HG03135 (cell line): Measurements from ENCODE around the gene IGF2BP1.
"Not testable (repeated sequence)": the region's sequence is repeated elsewhere in the genome, so short reads cannot be mapped to it uniquely, and the experiment has no call there.

Experiments used
- ATAC-seq: cut with Tn5 transposase; IDR thresholded peaks from one replicate; pipeline ENCODE4 v1.9.1; 2021; ENCODE audit warnings: mild to moderate bottlenecking, moderate library complexity; ENCODE audit not compliant: unreplicated experiment

The IGF2BP1 gene

DNA sequence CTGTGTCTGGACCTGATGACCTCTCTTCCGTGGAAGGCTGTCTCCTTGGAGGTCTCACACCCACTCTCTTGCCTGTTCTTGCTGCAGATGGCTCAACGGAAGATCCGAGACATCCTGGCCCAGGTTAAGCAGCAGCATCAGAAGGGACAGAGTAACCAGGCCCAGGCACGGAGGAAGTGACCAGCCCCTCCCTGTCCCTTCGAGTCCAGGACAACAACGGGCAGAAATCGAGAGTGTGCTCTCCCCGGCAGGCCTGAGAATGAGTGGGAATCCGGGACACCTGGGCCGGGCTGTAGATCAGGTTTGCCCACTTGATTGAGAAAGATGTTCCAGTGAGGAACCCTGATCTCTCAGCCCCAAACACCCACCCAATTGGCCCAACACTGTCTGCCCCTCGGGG is 52.1 kb downstream of the IGF2BP1 start:
- no peak for ATAC-seq

GRCh38 chr17:49050611-49051010 is 53.4 kb downstream of the IGF2BP1 start:
- ATAC-seq = no peak

DNA sequence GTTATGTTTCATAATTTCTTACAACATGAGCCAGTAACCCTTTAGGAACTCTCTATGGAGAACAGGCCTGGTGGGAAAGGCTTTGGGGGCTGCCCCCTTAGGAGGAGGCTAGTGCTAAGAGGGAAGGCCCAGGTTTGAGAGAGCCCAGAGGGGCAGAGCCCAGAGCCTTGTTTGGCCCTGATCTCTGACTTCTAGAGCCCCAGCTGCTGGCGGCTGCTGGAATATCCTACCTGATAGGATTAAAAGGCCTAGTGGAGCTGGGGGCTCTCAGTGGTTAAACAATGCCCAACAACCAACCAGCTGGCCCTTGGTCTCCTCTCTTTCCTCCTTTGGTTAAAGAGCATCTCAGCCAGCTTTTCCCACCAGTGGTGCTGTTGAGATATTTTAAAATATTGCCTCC is 54.1 kb downstream of the IGF2BP1 start:
- ATAC-seq = no peak

DNA sequence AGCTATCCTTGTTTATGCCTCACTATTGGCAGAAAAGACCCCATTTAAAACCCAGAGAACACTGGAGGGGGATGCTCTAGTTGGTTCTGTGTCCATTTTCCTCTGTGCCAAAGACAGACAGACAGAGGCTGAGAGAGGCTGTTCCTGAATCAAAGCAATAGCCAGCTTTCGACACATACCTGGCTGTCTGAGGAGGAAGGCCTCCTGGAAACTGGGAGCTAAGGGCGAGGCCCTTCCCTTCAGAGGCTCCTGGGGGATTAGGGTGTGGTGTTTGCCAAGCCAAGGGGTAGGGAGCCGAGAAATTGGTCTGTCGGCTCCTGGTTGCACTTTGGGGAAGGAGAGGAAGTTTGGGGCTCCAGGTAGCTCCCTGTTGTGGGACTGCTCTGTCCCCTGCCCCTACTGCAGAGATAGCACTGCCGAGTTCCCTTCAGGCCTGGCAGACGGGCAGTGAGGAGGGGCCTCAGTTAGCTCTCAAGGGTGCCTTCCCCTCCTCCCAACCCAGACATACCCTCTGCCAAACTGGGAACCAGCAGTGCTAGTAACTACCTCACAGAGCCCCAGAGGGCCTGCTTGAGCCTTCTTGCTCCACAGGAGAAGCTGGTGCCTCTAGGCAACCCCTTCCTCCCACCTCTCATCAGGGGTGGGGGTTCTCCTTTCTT is 56.1 kb downstream of the IGF2BP1 start:
- no peak for ATAC-seq

DNA sequence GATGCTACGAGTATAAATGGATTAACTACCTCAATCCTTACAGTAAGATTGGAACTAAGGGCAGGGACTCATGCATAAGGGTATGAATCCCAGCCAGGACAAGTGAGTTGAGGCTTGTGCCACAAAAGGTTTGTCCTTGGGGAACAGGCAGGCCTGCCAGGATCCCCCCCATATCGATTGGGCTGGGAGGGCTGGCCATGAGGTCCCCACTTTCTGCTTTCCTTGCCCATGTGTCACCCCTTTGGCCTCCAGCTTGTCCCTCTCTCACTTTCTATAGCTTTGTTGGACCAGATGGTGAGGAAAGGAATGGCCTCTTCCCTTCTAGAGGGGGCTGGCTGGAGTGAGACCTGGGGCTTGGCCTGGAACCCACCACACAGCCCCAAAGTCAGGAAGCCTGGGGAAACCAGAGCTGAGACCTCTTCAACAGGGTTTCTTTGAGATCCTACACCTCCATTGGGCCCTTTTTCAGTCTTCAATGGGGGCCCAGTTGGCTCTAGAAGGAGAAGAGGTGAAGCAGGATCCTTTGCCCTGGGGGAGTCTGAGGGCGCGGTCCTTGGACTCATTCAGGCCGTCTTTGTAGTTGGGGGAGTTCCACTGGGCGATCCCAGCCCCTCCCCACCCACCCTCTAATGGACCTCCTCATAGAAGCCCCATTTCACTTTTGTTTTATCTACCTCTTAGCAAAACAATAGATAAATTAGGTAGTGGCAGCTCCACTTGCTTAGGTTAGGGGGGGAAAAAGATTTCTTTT is 57.3 kb downstream of the IGF2BP1 start:
- ATAC-seq = no peak

GRCh38 chr17:49055181-49055927 is 58.2 kb downstream of the IGF2BP1 start:
- ATAC-seq = no peak

GRCh38 chr17:49061524-49061943 is 64.3 kb downstream of the IGF2BP1 start:
- ATAC-seq = no peak

DNA sequence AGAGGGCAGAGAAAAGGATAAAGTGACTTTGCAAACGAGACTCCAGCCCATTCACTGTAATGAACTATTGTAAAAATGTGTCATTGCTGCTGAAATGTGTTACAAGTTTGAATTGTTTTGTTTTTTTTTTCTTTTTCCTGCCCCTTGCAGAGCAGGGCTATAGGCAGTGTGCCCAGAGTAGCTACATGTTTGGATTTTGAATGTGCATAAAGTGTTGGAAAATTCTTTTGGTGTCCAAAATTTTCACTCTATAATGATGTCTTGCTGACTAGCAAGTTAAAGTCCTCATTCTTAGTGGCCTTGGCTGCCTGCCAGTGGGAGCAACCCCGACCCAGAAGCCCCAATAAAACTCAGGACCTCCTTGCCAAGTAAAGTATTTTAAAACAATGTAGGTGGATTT is 66.5 kb downstream of the IGF2BP1 start:
- ATAC-seq = no peak

- no peak for ATAC-seq
Measured at GRCh38 chr17:49067163-49067562, 70.0 kb downstream of the IGF2BP1 start.

GRCh38 chr17:49069585-49070273 is 72.5 kb downstream of the IGF2BP1 start:
- ATAC-seq = no peak

GRCh38 chr17:49071106-49071505 is 73.9 kb downstream of the IGF2BP1 start:
- ATAC-seq = no peak

DNA sequence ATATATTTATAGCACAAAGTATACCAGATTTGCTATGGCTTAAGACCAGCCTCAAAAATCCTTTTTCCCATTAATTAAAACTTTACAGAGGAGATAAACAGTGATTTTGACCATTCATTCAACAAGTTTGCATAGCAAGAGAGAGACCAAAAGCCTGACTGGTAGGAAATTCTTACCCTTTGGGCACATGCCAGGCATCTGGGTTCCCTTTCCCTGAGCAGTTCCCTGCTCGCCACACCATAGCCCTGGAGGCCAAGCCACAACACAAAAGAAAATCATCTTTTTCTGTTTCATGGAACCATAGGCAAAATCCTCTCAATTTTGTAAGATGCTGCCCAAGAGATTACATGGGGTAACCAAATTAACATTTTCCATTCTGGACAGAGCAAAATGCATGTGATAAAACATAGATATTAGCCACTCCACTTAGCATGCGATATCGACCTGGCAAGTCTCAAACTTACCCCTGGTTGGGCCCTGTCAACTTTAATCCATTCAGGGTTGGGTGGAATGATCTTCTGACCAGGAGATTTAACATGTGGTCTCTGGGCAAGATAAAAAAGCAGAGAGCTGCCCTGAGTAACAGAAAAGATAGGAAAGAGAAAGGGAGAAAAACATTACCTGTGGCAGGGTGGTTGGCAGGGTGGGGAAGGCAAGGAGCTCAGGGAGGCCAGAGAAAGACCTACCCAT is 77.8 kb downstream of the IGF2BP1 start:
- ATAC-seq = no peak

DNA sequence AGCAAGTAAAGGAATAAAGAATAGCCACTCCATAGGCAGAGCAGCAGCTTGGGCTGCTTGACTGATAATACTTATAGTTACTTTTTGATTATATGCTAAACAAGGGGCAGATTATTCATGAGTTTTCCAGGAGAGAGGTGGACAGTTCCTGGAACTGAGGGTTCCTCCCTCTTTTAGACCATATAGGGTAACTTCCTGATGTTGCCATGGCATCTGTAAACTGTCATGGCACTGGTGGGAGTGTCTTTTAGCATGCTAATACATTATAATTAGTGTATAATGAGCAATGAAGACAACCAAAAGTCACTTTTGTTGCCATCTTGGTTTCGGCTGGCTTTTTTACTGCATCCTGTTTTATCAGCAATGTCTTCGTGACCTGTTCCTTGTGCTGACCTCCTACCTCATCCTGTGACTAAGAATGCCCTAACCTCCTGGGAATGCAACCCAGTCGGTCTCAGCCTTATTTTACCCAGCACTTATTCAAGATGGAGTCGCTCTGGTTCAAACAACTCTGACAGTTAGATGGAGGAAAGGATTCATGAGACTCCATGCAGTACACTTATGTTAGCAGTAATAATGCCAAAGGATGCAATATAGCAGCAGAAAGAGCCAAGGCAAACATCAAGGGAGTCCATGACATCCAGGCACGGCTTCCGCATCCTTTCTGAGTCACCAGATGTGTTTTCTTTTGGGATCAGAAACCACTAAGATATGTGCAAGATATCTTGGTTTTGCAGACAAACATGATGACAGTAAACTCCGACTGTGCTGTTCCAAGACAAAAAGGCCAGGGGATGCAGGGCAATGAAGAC is 79.6 kb downstream of the IGF2BP1 start:
- ATAC-seq = no peak

DNA sequence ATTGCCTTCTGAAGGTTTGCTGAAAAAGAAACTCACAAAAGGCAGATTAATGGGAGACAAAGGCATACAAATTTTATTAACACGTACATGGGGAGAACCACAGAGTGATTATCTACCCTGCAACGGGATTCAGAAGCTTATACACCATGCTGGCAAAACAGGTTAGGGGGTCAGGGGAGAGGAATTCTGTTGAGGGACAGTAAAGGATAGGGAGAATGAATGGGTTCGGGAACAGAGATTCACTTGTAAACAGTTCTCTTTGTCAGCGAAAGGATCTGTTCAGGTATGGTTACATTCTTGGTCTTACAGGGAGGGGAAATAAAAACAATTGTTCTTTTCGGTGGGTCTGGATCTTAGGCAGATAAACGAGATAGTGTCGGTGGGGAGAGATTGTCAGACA is 81.1 kb downstream of the IGF2BP1 start:
- no peak for ATAC-seq

DNA sequence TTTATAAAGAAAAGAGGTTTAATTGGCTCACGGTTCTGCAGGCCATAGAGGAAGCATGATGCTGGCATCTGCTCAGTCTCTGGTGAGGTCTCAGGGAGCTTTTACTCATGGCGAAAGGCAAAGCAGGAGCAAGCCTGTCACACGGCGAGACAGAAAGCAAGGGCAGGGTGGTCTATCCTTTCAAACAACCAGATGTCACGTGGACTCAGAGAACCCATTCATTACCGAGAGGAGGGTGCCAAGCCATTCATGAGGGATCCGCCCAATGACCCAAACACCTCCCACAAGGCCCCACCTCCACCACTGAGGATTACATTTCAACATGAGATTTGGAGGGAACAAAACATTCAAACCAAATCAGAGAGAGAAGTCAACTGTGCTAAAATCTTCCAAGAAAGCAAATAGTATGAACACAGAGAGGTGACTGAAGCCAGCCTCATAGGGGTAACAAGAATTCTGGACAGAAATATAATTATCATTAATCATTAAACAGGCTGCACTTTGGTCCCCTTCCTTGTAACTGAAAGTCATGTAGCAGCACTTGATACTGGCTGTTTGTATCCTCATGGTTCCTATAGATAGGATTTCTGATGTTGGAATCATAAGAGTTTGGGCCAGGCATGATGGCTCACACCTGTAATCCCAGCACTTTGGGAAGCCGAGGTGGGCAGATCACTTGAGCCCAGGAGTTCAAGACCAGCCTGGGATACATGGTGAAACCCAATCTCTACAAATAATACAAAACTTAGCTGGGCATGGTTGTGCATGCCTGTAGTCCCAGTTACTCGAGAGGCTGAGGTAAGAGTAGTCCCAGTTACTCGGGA is 82.9 kb downstream of the IGF2BP1 start:
- ATAC-seq = no peak

DNA sequence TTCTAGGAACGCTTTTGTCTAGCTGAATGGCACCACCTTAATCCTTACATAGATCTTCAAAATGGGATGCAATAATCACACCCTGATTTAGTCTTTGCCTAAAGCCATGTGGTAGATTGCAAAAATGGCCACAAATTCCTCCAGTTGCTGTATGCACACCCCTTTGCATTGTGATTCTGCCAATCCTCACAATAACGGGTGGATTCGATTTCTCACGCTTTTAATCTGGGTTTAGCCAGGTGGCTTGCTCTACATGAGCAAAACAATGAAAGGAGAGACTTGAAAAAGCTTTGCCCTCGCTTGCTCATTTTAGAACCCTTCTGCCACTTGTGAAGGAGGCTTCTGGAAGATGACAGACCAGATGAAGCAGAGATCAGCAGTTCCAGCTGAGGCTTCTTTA is 85.0 kb downstream of the IGF2BP1 start:
- no peak for ATAC-seq

- ATAC-seq = not testable (repeated sequence)
Measured at GRCh38 chr17:49085046-49085445, 87.9 kb downstream of the IGF2BP1 start.

DNA sequence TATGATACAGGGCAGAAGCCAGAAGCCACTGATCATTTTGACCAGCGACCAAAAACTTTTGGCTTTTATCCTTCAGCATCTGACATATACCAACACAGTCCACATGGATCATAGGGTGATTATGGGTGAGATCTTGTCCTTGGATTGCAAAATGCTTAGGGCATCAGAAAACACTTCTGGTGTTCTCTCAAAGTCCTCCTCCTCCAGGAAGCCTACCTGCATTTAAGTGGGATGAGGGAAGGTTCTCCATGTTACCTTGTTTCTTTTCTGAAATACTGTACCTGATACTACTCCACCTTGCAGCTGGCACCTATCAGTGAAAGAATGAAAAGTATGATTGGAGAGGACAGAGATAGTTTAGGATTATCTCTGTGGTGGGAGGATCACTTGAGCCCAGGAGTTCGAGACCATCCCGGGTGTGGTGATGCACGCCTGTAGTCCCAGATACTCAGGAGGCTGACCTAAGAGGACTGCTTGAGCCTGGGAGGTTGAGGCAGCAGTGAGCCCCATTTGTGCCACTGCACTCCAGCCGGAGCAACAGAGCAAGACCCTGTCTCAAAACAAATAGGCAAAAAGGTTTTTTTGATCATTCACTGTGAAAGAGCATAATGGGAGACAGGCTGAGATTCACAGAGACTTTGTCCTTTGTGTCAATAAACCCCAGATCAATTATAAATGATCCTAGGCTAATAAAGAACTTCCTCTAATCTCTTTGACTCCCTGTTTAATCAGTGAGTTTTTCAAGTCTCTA is 88.6 kb downstream of the IGF2BP1 start:
- ATAC-seq = no peak

GRCh38 chr17:49086316-49086605 is 89.1 kb downstream of the IGF2BP1 start:
- no peak for ATAC-seq
